Measurements from ENCODE around the gene NFIC. TPM values are rescaled to one million over a fixed set of nuclear protein-coding genes. Genes with fewer than 3 reads are reported as not detected.

NFIC gene
- total RNA-seq, 1 experiment from 2014 or later: 20.0 TPM

DNA sequence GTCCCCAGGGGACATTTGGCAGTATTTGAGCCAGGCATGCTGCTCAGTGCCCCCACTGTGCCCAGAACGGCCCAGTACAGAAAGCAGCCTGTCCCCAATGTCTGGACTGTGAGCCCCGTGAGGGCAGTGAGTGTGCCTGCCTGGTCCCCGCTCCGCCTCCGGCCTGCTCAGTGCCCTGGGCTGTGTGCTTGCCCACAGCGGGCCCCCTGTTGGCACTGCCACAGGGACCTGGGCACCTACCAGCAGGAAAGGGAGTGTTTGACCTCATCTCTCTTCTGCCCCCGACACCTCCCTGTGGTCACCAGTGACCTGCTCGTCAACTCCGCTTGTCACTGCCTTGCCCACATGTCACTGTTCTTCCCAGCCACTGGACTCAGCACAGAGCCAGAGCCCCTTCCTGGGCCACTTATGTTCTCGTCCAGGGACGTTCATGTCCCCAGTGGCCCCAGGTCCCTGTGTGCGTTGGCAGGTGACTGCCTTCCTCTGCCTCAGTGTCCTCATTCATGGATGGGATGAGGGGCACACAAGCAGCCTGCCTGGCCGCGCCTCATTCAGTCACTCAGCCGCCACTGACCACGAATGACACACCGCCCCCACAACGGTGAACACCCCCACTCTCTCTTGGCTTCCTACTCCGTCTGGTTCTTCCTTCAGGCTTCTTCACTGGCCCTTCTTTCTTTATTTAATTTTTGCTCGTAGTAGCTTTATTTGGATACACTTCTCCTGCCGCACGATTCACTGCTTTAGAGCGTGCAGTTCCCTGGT lies 142.6 kb downstream of the NFIC start:
- no peak for DNase-seq (ENCODE audit: low spot score)

GRCh38 chr19:3509566-3509989 lies 143.2 kb downstream of the NFIC start:
- no peak for DNase-seq (ENCODE audit: low spot score)

DNA sequence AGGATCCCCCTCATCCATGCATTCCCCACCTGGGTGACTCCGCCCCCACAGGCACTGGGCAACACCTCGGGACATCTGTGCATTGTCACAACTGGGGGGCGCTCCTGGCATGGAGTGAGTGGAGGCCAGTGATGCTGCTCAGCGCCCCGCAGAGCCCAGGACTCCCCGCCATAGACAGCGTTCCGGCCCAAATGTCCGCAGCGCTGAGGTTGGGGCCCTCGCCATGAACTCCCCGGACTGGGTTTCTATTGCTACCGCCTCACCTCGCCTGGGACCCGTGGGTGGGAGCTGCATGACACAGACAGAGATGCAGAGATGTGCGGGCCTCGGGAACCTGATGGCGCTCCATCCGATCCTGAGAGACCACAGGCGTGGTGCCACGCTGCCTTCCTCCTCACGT lies 144.3 kb downstream of the NFIC start:
- no peak for DNase-seq (ENCODE audit: low spot score)

DNA sequence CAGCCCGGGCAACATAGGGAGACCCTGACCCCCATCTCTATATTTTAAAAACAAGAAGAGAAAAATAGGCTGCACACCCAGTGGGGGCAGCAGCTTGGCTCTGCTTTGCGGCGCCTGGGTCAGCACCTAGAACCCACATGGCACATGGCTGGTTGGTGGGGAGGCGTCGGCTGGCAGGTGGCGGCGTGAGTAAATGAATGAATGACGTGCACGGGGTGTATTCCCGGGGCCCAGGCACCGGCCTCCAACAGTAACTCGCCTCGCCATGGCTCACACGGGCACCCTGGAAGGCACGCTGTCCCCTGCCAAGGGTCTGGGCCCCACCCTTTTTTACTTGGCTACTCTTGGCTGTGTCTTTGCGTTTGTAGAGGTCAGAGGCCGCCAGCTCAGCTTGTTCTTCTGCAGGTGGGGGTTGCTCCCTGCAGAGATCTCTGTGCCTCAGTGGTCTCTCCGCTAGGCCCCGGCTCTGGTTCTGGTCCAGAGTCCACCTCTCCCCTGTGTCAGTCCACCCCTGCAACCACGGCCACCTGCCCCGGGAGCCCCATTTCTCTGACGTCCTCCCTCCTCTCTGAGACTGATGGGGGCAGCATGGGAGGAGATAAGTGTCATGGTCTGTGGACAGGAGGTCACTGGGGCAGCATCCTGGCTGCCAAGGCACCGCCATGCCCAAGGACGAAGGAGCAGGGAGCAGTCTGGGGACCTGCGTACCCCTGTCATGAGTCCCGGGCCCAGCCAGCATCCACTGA lies 145.3 kb downstream of the NFIC start:
- DNase-seq (ENCODE audit: low spot score): no peak

GRCh38 chr19:3512562-3513228 lies 146.3 kb downstream of the NFIC start:
- no peak for DNase-seq (ENCODE audit: low spot score)

DNA sequence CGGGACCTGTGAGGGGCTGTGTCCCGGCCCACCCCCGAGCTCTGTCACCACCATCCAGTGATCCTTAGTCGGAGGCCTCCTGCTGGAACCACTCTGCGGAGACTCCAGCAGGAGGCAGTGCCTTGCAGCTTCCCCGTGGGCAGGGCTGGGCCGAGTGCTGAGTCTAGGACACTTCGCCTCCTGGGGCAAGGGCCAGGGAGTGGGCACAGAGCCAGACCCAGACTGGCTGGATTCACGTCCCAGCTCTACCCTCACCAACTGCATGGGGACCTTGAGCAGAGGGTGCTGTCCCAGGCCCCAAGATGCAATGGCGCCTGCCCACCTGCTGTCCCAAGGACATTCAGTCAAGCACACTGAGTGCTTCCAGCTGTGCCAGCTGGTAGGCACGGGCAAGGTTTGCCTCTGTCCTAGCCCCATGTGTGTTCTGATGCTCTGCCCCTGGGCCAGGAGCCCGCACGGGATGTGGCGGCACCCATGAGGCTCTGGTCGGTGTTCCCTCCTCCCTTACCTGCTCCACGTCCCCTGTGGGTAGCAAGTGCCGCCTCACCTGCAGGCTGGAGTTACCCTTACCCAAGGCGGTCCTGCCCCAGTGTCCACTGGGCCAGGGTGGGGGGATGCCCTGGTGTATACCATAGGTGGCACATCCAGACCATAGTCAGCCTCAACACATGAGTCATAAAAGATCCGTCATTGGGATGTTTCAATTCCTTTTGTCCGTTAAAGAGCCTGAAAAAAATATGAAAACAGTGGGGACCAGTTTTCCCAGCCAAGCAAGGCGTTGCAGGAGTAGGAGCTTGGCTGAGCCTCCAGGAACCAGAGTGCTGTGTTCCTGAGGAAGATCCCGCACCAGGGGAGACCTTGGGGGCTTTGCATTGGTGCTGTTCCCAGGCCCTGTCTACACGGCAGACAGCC lies 147.1 kb downstream of the NFIC start:
- DNase-seq (ENCODE audit: low spot score): no peak

- no peak for DNase-seq (ENCODE audit: low spot score)
Observed at GRCh38 chr19:3514930-3515329, 148.5 kb downstream of the NFIC start.

DNA sequence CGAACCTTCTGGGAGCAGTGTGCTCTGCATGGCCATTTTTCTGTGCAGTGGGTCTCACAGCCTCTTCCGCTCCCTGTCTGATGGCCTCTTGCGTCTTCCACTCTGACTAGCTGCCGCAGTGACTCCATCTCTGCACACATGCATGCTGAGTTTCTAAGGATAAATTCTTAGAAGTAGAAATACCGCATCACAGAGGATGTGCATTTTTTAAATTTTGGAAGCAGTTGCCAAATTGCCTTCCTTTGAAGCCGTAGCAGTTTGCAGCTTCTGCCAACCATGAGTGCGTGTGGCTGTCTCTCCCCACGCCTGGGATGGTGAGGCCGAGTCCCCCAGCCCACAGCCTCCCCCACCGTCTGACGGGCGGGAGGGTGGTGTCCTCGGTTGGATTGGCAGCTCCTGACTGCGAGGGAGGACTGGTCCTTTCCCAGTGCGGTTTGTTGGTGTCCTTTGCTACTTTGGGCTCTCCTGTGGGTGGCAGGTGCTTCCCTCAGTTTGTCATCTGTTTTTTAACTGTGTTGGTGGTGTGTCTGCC lies 149.6 kb downstream of the NFIC start:
- DNase-seq (ENCODE audit: low spot score): no peak

DNA sequence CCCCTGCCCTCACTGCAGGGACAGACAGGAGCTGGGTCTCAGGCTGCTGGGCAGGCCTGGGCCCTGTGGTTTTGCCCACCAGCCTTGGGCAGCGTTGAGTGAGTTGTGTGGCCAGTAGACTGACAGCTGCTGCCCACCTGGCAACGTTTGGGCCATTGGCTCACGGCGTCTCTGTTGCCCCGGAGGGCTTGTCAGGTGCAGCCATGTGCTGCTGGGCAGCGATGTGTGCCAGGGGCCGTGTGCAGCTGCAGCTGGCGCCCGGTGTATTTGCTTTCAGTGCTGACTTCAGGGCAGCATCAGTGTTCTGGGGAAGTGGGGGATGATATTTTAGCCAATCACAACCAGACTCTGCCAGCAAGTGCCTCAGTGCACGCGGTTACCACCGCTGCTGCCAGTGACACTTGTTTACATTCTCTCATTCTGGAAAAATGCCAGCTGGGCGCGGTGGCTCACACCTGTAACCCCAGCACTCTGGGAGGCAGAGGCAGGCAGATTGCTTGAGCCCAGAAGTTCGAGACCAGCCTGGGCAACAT lies 150.4 kb downstream of the NFIC start:
- DNase-seq (ENCODE audit: low spot score): no peak

DNA sequence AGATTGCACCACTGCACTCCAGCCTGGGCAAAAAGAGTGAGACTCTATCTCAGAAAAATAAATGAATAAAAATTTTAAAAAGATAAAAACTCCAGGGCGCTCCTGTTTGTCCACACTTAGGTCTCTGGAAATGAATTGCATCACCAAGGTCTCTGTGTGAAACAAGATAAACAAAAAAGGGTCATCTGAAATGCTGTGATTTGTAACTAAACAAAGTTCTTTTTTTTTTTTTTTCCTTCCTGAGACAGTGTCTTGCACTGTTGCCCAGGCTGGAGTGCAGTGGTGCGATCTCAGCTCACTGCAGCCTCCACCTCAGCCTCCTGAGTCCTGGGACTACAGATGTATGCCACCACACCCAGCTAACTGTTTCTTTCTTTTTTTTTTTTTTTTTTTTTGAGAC lies 151.3 kb downstream of the NFIC start:
- DNase-seq (ENCODE audit: low spot score): no peak

DNA sequence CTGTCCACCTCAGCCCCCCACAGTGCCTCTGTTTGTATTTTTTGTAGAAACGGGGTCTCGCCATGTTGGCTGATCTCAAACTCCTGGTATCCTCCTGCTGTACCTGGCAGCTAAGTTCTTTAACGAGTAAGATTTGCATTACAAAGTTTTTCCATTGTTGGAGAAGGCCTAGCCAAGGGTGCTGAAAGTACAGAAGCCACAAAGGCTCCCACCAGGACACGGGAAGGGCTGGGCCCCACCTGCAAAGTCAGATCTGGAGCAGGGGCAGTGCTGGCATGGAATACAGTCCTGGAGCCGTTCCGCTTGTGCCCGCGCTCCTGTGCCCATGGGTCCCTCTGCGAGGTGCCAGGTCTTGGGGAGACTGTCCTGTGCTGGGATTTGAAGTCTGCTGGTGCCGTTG lies 151.9 kb downstream of the NFIC start:
- DNase-seq (ENCODE audit: low spot score): no peak

GRCh38 chr19:3518659-3519058 lies 152.3 kb downstream of the NFIC start:
- no peak for DNase-seq (ENCODE audit: low spot score)

Other genes starting within 250 kb of the NFIC start
- gene GNA15, start 230.6 kb upstream of the NFIC start, total RNA-seq (2014; rRNA removed; shearing (Covaris generic)): not detected in 2 replicates
- gene S1PR4, start 187.8 kb upstream of the NFIC start, total RNA-seq (2014; rRNA removed; shearing (Covaris generic)): not detected in 2 replicates
- gene NCLN, start 180.7 kb upstream of the NFIC start, total RNA-seq (2014; rRNA removed; shearing (Covaris generic)): 33.7 and 35.0 TPM in 2 replicates
- gene CELF5, start 141.9 kb upstream of the NFIC start, total RNA-seq (2014; rRNA removed; shearing (Covaris generic)): 0.29 and 0.60 TPM in 2 replicates
- not detected in 2 replicates for gene SMIM24, start 113.9 kb downstream of the NFIC start, total RNA-seq (2014; rRNA removed; shearing (Covaris generic))
- gene SMIM44, start 116.9 kb downstream of the NFIC start, total RNA-seq (2014; rRNA removed; shearing (Covaris generic)): not detected in 2 replicates
- gene DOHH, start 134.1 kb downstream of the NFIC start, total RNA-seq (2014; rRNA removed; shearing (Covaris generic)): 6.9 and 11.0 TPM in 2 replicates
- 20.0 and 24.3 TPM in 2 replicates for gene FZR1, start 139.7 kb downstream of the NFIC start, total RNA-seq (2014; rRNA removed; shearing (Covaris generic))
- not detected in 2 replicates for gene TEKTIP1, start 172.6 kb downstream of the NFIC start, total RNA-seq (2014; rRNA removed; shearing (Covaris generic))
- gene MFSD12, start 191.0 kb downstream of the NFIC start, total RNA-seq (2014; rRNA removed; shearing (Covaris generic)): 32.1 and 55.1 TPM in 2 replicates
- gene HMG20B, start 206.4 kb downstream of the NFIC start, total RNA-seq (2014; rRNA removed; shearing (Covaris generic)): 72.2 and 90.8 TPM in 2 replicates
- gene GIPC3, start 218.9 kb downstream of the NFIC start, total RNA-seq (2014; rRNA removed; shearing (Covaris generic)): not detected in 2 replicates
- gene TBXA2R, start 240.3 kb downstream of the NFIC start, total RNA-seq (2014; rRNA removed; shearing (Covaris generic)): 1.6 TPM in 1 of 2 replicates, not detected in the other

Measured in H4 (cell line).